RWPE2 (cell line): ENCODE measurements around the gene NET1.

Experiments used
- ATAC-seq: fragments of 200-7000 bp; cut with Tn5 transposase; 3 replicates; pipeline ENCODE4 v1.9.1; 2021; ENCODE audit warnings: low read depth
- DNase-seq: peaks from one replicate; pipeline ENCODE4 v3.0.0-alpha.2; 2020; ENCODE audit warnings: low spot score
- H3K27ac ChIP-seq: fragments of 450-650 bp; 2 replicates; pipeline ENCODE4 v1.5.1; 2017; ENCODE audit warnings: mild to moderate bottlenecking; ENCODE audit not compliant: poor library complexity, severe bottlenecking
- H3K27me3 ChIP-seq: fragments of 250-450 bp; sonication (Bioruptor Pico); 2 replicates; pipeline ENCODE4 v1.5.1; 2021; ENCODE audit warnings: mild to moderate bottlenecking, moderate library complexity; ENCODE audit not compliant: insufficient read depth, poor library complexity, severe bottlenecking
- H3K36me3 ChIP-seq: fragments of 250-450 bp; sonication (Bioruptor Pico); 2 replicates; pipeline ENCODE4 v1.5.1; 2020; ENCODE audit warnings: low read depth, mild to moderate bottlenecking, moderate library complexity
- H3K4me1 ChIP-seq: fragments of 250-450 bp; sonication (Bioruptor Pico); 2 replicates; pipeline ENCODE4 v1.5.1; 2021; ENCODE audit warnings: mild to moderate bottlenecking, moderate library complexity; ENCODE audit not compliant: insufficient read depth, poor library complexity, severe bottlenecking
- H3K4me3 ChIP-seq: fragments of 250-450 bp; sonication (Bioruptor Pico); 2 replicates; pipeline ENCODE4 v1.5.1; 2021; ENCODE audit warnings: mild to moderate bottlenecking, moderate library complexity; ENCODE audit not compliant: severe bottlenecking
- H3K9me3 ChIP-seq: fragments of 250-450 bp; sonication (Bioruptor Pico); 2 replicates; pipeline ENCODE4 v1.5.1; 2021; ENCODE audit warnings: mild to moderate bottlenecking, moderate library complexity; ENCODE audit not compliant: severe bottlenecking
- CTCF ChIP-seq: fragments of 450-650 bp; IDR thresholded peaks from one replicate; pipeline ENCODE4 v1.5.1; 2017; ENCODE audit warnings: mild to moderate bottlenecking, moderate library complexity; ENCODE audit not compliant: poor library complexity, severe bottlenecking

Gene NET1

DNA sequence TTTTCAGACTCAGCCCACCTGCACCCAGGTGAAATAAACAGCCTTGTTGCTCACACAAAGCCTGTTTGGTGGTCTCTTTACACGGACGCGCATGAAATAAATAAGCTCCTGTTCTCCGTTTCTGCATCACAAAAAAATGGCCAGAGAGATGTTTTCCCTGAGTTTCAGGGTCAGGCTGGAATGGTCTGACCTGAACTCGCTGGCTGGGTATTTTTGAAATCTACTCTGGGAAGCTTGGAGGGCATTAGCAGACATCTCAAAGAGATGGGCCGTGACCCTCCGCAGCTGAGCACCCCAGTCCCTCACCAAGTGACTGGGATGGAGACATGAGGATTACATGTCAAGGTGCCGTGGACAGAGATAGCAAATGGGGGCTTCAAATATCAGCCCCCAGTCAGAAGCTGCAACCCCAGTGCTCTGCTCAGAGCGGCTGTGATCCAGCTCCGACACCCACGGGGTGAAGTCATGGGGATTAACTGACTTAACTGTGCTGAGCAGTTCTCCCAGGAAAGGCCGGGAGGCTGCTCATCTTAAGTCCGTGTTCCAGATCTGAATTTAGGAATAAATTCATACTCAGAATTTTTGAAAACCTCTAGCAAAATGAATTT is 64.7 kb downstream of the NET1 start:
- Histone ChIP-seq H3K9me3 (no peaks in the 10 kb centered on the region), H3K36me3 (no peaks in the 10 kb centered on the region), H3K27me3 (no peaks in the 10 kb centered on the region), H3K4me1 (no peaks in the 10 kb centered on the region), H3K4me3 (no peak overlapping the region), H3K27ac (no peak overlapping the region)
- TF ChIP-seq CTCF = no peak
- ATAC-seq (no peak), DNase-seq (no peak)

DNA sequence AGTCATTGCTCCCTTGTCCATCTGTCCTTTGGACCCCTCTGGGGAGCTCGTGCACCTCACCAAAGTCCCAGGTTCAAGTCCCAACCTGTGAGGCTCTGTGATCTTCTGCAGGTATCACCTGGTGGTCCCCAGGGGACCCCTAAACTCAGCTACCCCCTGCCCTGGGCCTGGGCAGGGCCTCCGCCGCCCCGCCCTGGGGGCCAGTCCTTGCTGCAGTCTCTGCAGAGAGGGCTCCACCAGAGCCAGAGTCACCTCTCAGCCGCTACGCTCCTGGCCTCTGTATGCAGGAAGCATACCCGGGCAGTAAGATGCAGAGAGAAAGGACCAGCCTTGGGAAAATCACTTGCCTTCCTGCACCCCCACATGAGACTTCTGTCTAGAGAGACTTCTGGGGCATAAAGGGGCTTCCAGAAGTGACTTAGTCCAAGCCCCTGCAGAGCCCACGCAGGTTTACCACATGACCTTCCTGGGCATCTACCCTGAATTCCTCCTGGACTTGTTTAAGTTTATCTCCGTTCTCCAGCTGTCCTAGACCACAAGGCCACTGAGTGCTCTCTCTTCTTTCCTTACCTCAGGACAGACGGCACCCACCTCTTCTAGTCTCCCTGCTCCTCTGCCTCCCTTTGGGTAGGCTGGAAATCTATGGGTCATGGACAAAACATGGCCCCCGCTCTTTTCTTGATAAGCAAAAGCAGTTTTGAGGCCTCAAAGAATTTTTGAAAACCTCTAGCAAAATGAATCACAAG is 65.8 kb downstream of the NET1 start:
- Histone ChIP-seq H3K27me3 (no peaks in the 10 kb centered on the region), H3K4me3 (no peak overlapping the region)
- no peak for TF ChIP-seq CTCF

GRCh38 chr10:5478694-5479305 is 66.4 kb downstream of the NET1 start:
- H3K4me1 ChIP-seq = no peaks in the 10 kb centered on the region
- ATAC-seq (no peak), DNase-seq (no peak)
- TF ChIP-seq CTCF = no peak
- no peaks in the 10 kb centered on the region for H3K36me3 ChIP-seq
- no peaks in the 10 kb centered on the region for H3K9me3 ChIP-seq
- H3K4me3 ChIP-seq = no peak overlapping the region
- H3K27ac ChIP-seq = no peak overlapping the region
- no peaks in the 10 kb centered on the region for H3K27me3 ChIP-seq

More for the DNA sequence above, 65.8 kb downstream of the NET1 start:
- Histone ChIP-seq H3K27ac (no peak overlapping the region), H3K9me3 (no peaks in the 10 kb centered on the region), H3K36me3 (no peaks in the 10 kb centered on the region), H3K4me1 (no peaks in the 10 kb centered on the region)
- DNase-seq = no peak
- ATAC-seq = no peak

- H3K9me3 ChIP-seq = no peaks in the 10 kb centered on the region
- ATAC-seq (no peak), DNase-seq (no peak)
- no peaks in the 10 kb centered on the region for H3K27me3 ChIP-seq
- no peak overlapping the region for H3K4me3 ChIP-seq
- peaks cover 3% of the 10 kb centered on the region for H3K4me1 ChIP-seq
- no peak for TF ChIP-seq CTCF
- no peak overlapping the region for H3K27ac ChIP-seq
- no peaks in the 10 kb centered on the region for H3K36me3 ChIP-seq
These were observed 67.3 kb downstream of the NET1 start for GRCh38 chr10:5479481-5480161.
